HG02938 (cell line): ENCODE data around the gene RAB31.

ENCODE experiments used
- ATAC-seq: cut with Tn5 transposase; IDR thresholded peaks from one replicate; pipeline ENCODE4 v1.9.1; 2021; ENCODE audit warnings: mild to moderate bottlenecking, moderate library complexity; ENCODE audit not compliant: unreplicated experiment

The RAB31 gene

GRCh38 chr18:9782073-9782857 lies 74.2 kb downstream of the RAB31 start:
- no peak for ATAC-seq

- no peak for ATAC-seq
Measured at GRCh38 chr18:9786631-9787030, 78.5 kb downstream of the RAB31 start.

GRCh38 chr18:9787036-9787435 lies 78.9 kb downstream of the RAB31 start:
- ATAC-seq: no peak

GRCh38 chr18:9787712-9788111 lies 79.6 kb downstream of the RAB31 start:
- ATAC-seq: no peak

GRCh38 chr18:9788140-9788539 lies 80.0 kb downstream of the RAB31 start:
- no peak for ATAC-seq

- ATAC-seq: no peak
Measured at GRCh38 chr18:9788860-9789259, 80.8 kb downstream of the RAB31 start.

- ATAC-seq: no peak
Measured at GRCh38 chr18:9790261-9790660, 82.2 kb downstream of the RAB31 start.

- no peak for ATAC-seq
Measured at GRCh38 chr18:9791991-9792390, 83.9 kb downstream of the RAB31 start.

GRCh38 chr18:9792565-9793245 lies 84.6 kb downstream of the RAB31 start:
- ATAC-seq: no peak

- no peak for ATAC-seq
Measured at GRCh38 chr18:9796011-9796410, 87.9 kb downstream of the RAB31 start.

- ATAC-seq: no peak
Measured at GRCh38 chr18:9796935-9797549, 88.9 kb downstream of the RAB31 start.

- ATAC-seq: no peak
Measured at GRCh38 chr18:9802175-9803062, 94.3 kb downstream of the RAB31 start.

GRCh38 chr18:9803063-9803697 lies 95.1 kb downstream of the RAB31 start:
- ATAC-seq: no peak

- ATAC-seq: no peak
Measured at GRCh38 chr18:9803698-9804516, 95.8 kb downstream of the RAB31 start.

- no peak for ATAC-seq
Measured at GRCh38 chr18:9804517-9805104, 96.5 kb downstream of the RAB31 start.

GRCh38 chr18:9806905-9807304 lies 98.8 kb downstream of the RAB31 start:
- ATAC-seq: no peak

GRCh38 chr18:9808295-9809241 lies 100.5 kb downstream of the RAB31 start:
- ATAC-seq: no peak

- no peak for ATAC-seq
Measured at GRCh38 chr18:9809697-9810096, 101.6 kb downstream of the RAB31 start.
